BJ (cell line): ENCODE measurements around the gene PFAS. TPM values are rescaled to one million over a fixed set of nuclear protein-coding genes. Genes with fewer than 3 reads are reported as not detected.

Experiments used
- CTCF ChIA-PET: fragments of 350-600 bp; formaldehyde crosslinking; extraction: SDS; loops from one replicate; lab custom pipeline; 2021; ENCODE audit warnings: antibody characterized with exemption, inconsistent platforms; lab: Yijun Ruan, JAX
- POLR2A ChIA-PET: fragments of 300-600 bp; sonication (Branson Sonifier 250); formaldehyde crosslinking; extraction: SDS; loops from one replicate; lab custom pipeline; 2021; ENCODE audit warnings: antibody characterized with exemption; lab: Charles Lee
- DNase-seq: peaks from one replicate; pipeline ENCODE4 v3.0.0-alpha.2; 2011; ENCODE audit warnings: low read depth
- H3K27me3 ChIP-seq: 2 replicates; pipeline ENCODE4 v1.6.0; 2011; ENCODE audit warnings: low read length; ENCODE audit not compliant: control insufficient read depth, insufficient read depth
- H3K36me3 ChIP-seq: 2 replicates; pipeline ENCODE4 v1.5.1; 2011; ENCODE audit warnings: low read length; ENCODE audit not compliant: control insufficient read depth, insufficient read depth
- H3K4me3 ChIP-seq: 2 replicates; pipeline ENCODE4 v1.5.1; 2011; ENCODE audit warnings: low read depth, mild to moderate bottlenecking, control low read depth, low read length
- polyA plus RNA-seq: library from polyadenylated mRNA; depleted of rRNA; stranded (reverse); fragments of >200 nt; gene quantifications from 2 replicates; pipeline ENCODE4 v1.2.3, GENCODE V29; 2011
- TF ChIP-seq, protein P1 (sequence below): IDR thresholded peaks from 2 replicates; pipeline ENCODE4 v1.5.1; 2011; ENCODE audit warnings: low read depth, mild to moderate bottlenecking, control low read depth, inconsistent platforms, low read length, moderate library complexity; ENCODE audit not compliant: insufficient read depth

The PFAS gene
- polyA plus RNA-seq, 1 experiment: 15.6 TPM

DNA sequence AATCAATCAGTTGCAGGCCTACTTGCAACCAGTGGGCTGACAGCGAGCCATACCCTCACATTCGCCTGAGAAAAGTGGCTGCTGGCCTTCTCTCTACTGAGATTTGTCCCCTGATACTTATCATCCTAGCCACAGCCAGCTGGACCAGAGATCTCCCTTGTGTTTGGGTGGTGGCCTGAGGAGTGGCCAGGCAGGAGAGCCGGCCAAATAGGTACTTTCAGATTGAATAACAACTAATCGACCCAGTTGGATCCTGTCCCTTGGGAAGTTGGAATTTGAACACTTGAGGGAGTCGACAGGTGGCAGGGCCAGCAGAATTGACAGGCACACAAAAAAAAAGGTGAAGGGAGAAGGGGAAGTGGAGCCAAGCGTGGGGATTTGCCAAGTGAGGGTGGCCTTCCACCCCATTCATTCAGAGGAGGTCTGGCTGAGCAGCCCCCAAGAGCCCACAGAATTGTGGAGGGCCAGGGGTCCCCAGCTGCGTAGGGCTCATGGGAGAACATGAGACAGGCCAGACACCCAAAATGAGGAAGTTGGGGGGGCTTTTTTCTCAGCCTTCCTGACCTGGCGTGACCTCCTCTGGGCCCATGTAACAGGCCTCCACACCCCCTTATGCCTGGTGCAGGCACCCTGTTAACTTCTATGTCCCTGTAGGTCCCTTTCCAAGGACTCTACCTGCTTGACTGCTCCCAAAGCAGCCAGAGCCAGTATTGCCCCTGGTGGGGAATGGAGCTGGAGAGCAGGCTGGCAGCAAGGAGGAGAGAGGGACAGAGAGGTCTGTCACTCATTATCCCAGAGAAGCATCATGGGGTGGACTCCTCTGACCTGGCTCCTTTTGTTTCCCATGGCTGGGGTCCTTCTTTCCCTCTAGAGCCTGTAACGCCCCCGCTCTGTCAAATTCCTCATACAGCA lies 36.4 kb downstream of the PFAS start:
- CTCF ChIA-PET: no interaction called here
- POLR2A ChIA-PET: no interaction called here
- Histone ChIP-seq H3K4me3 (no peak overlapping the region), H3K27me3 (no peaks in the 10 kb centered on the region), H3K36me3 (no peaks in the 10 kb centered on the region; the same call in 1 of the 2 replicates)
- DNase-seq: no peak
- TF ChIP-seq, protein P1, sequence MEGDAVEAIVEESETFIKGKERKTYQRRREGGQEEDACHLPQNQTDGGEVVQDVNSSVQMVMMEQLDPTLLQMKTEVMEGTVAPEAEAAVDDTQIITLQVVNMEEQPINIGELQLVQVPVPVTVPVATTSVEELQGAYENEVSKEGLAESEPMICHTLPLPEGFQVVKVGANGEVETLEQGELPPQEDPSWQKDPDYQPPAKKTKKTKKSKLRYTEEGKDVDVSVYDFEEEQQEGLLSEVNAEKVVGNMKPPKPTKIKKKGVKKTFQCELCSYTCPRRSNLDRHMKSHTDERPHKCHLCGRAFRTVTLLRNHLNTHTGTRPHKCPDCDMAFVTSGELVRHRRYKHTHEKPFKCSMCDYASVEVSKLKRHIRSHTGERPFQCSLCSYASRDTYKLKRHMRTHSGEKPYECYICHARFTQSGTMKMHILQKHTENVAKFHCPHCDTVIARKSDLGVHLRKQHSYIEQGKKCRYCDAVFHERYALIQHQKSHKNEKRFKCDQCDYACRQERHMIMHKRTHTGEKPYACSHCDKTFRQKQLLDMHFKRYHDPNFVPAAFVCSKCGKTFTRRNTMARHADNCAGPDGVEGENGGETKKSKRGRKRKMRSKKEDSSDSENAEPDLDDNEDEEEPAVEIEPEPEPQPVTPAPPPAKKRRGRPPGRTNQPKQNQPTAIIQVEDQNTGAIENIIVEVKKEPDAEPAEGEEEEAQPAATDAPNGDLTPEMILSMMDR: no peak

DNA sequence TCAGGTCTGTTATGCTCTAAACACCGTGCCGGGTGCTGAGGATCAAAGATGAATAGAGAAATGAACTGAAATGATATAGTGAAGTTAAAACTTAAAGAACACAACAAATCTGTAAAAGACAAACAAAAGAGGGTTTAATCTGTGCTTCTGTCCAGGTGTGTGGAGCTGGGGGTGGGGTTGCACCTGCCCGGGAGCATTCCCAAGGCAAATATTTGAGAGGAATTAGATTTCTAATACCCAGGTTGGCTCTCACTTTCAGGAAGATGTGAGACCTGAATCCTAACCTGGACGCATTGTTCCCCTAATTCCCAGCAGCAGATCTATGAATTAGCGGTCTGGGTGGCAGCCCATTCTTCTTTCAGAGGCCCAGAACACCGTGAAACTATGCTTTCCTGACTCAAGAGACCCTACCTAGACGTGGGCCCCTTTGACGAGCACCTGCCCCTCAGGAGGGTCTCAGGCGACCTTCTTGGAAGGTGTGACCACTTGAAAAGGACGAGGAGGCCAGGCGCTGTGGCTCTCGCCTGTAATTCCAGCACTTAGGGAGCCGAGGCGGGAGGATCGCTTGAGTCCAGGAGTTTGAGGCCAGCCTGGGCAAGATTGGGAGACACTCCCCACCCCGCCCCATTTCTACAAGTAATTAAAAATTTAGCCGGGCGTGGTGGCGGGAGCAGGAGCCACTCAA lies 38.7 kb downstream of the PFAS start:
- TF ChIP-seq, protein P1: no peak
- POLR2A ChIA-PET: no interaction called here

DNA sequence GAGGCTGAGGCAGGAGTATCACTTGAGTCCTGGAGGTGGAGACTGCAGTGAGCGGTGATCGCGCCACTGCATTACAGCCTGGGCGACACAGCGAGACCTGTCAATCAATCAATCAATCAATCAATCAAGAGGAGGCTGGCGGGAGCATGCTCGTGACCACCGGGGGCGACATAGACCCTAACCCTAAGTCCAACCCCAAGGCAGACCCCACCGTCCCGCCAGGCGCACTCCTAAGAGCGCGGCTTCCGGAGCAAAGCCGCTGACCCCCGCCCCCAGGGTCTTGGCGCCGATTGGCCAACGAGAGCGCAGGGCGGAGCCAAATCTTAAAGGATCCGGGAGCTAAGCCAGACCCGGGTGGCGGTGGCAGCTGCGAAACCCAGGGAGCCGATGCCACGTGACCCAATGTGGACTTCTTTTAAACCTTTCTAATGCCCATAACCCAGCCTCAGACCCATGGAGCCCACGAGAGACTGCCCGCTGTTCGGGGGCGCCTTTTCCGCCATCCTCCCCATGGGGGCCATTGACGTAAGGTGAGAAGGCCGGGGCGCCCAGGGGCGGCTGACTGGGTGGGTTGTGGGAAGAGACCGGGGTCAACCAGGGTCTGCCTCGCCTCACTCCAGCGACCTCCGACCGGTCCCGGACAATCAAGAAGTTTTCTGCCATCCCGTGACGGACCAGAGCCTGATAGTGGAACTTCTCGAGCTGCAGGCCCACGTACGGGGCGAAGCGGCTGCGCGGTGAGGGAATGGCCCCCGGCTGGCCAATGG lies 39.4 kb downstream of the PFAS start, which contains the start of gene RANGRF:
Gene RANGRF, plus strand, starts transcription at position 335 of the 767 bp plus-strand sequence. Its CDS starts 119 bp downstream, at position 454.
- CTCF ChIA-PET: interaction anchor here (0.8 to 1.0 kb wide), 3 partner anchors 12 to 169 kb away, joined by 3 to 4 read pairs (median 4); no protein-coding TSS in a partner anchor
- no peaks in the 10 kb centered on the region; the same call in 1 of the 2 replicates for H3K36me3 ChIP-seq
- POLR2A ChIA-PET: interaction anchor here (0.5 kb wide), 2 partner anchors 148 to 202 kb away, joined by 3 to 4 read pairs; no protein-coding TSS in a partner anchor
- DNase-seq: no peak
- TF ChIP-seq, protein P1: no peak
- peak within 1 kb of the TSS; percentile 53 for H3K4me3 ChIP-seq
- no peaks in the 10 kb centered on the region for H3K27me3 ChIP-seq

More for the DNA sequence above, 38.7 kb downstream of the PFAS start:
- no peak for DNase-seq
- Histone ChIP-seq H3K4me3 (peak overlapping the region; percentile 53), H3K27me3 (no peaks in the 10 kb centered on the region), H3K36me3 (no peaks in the 10 kb centered on the region; the same call in 1 of the 2 replicates)
- CTCF ChIA-PET: interaction anchor here (0.8 kb wide), 1 partner anchor 125 kb away, joined by 3 read pairs; no protein-coding TSS in a partner anchor

DNA sequence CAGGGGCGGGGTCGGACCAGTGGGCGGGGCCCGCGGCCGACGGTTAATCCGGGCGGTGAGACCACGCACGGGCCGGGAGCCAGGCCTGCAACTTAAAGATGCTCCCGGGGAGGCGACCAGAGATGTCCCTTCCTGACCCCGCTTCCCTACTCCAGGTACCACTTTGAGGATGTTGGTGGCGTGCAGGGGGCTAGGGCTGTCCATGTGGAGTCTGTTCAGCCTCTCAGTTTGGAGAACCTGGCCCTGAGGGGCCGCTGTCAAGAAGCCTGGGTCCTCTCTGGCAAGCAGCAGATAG lies 40.0 kb downstream of the PFAS start:
- no peaks in the 10 kb centered on the region; the same call in 1 of the 2 replicates for H3K36me3 ChIP-seq
- POLR2A ChIA-PET: interaction anchor here (0.5 kb wide), 2 partner anchors 148 to 202 kb away, joined by 3 to 4 read pairs; no protein-coding TSS in a partner anchor
- no peaks in the 10 kb centered on the region for H3K27me3 ChIP-seq
- no peak for DNase-seq
- H3K4me3 ChIP-seq: peak overlapping the region; percentile 53
- TF ChIP-seq, protein P1: no peak
- CTCF ChIA-PET: interaction anchor here (0.8 to 1.0 kb wide), 3 partner anchors 11 to 170 kb away, joined by 3 to 4 read pairs (median 4); no protein-coding TSS in a partner anchor
